Gastrocnemius medialis (tissue), 4 donors: Measurements from ENCODE around the gene RPL39L.

Experiments used
- POLR2A ChIP-seq, 2 donors: fragments of 450-650 bp; IDR thresholded peaks; one replicate each; pipeline ENCODE4 v1.6.1; 2017; ENCODE audit warnings: antibody characterized with exemption in 2 of 2, mild to moderate bottlenecking in 2 of 2, moderate library complexity in 2 of 2
- TF ChIP-seq, protein P1 (sequence below), 5 experiments: fragments of 450-650 bp in 3 of 5; fragments of 200-600 bp in 2 of 5; sonication (generic) in 2 of 5; IDR thresholded peaks in 4 of 5; conservative IDR thresholded peaks in 1 of 5; 1 replicate in 4 of 5; 2 replicates in 1 of 5; pipeline ENCODE4 v1.5.1; 2016 to 2019; ENCODE audit warnings: antibody characterized with exemption in 5 of 5, mild to moderate bottlenecking in 3 of 5, moderate library complexity in 3 of 5

DNA sequence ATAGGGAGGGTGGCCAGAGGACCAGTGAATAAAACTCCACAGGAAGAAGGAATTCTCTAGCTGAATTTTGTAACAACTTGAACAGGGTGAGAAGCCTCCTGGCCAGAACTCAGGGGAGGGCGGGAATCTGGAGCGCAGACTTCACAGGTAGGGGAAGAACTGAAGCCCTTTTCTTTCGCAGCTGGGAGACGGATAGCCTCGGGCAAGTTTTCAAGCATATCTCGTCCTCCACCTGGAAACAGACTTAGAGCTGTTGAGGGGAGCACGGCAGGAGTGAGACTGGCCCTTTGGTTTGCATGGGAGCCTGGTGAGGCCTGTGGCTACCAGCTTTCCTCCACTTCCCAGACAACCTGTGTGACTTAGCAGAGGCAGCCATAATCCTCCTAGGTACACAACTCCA, 10.9 kb upstream of the RPL39L start:
- TF ChIP-seq, protein P1, sequence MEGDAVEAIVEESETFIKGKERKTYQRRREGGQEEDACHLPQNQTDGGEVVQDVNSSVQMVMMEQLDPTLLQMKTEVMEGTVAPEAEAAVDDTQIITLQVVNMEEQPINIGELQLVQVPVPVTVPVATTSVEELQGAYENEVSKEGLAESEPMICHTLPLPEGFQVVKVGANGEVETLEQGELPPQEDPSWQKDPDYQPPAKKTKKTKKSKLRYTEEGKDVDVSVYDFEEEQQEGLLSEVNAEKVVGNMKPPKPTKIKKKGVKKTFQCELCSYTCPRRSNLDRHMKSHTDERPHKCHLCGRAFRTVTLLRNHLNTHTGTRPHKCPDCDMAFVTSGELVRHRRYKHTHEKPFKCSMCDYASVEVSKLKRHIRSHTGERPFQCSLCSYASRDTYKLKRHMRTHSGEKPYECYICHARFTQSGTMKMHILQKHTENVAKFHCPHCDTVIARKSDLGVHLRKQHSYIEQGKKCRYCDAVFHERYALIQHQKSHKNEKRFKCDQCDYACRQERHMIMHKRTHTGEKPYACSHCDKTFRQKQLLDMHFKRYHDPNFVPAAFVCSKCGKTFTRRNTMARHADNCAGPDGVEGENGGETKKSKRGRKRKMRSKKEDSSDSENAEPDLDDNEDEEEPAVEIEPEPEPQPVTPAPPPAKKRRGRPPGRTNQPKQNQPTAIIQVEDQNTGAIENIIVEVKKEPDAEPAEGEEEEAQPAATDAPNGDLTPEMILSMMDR (IDR thresholded peaks at IDR 0.05 in 4 of 5, conservative IDR thresholded peaks at IDR 0.05 in 1 of 5): no peak
- no peak for TF ChIP-seq POLR2A (IDR thresholded peaks at IDR 0.05)
